Activated CD8-positive, alpha-beta memory T cell treated with anti-CD3 and anti-CD28 coated beads for 1 hour (primary cell): Measurements from ENCODE around the gene GRAMD4.

ENCODE experiments used
- DNase-seq, 2 donors: peaks; one replicate each; pipeline ENCODE4 v3.0.0-alpha.2; 2020; ENCODE audit warnings: low read depth in 1 of 2; ENCODE audit errors: extremely low read depth in 1 of 2

GRAMD4 gene

GRCh38 chr22:46666577-46667244 lies 46.5 kb downstream of the GRAMD4 start:
- DNase-seq = no peak

- no peak for DNase-seq
These were observed 47.0 kb downstream of the GRAMD4 start for GRCh38 chr22:46667245-46667623.

DNA sequence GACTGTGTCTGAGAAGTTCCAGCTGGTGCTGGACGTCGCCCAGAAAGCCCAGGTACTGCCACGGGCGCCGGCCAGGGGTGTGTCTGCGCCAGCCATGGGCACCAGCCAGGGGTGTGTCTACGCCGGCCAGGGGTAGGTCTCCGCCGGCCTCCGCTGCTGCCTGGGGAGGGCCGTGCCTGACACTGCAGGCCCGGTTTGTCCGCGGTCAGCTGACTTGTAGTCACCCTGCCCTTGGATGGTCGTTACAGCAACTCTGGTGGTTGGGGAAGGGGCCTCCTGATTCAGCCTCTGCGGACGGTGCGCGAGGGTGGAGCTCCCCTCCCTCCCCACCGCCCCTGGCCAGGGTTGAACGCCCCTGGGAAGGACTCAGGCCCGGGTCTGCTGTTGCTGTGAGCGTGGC lies 47.9 kb downstream of the GRAMD4 start:
- DNase-seq = no peak

GRCh38 chr22:46669201-46669600 lies 49.0 kb downstream of the GRAMD4 start:
- DNase-seq = no peak

GRCh38 chr22:46671824-46672432 lies 51.7 kb downstream of the GRAMD4 start:
- DNase-seq = no peak

DNA sequence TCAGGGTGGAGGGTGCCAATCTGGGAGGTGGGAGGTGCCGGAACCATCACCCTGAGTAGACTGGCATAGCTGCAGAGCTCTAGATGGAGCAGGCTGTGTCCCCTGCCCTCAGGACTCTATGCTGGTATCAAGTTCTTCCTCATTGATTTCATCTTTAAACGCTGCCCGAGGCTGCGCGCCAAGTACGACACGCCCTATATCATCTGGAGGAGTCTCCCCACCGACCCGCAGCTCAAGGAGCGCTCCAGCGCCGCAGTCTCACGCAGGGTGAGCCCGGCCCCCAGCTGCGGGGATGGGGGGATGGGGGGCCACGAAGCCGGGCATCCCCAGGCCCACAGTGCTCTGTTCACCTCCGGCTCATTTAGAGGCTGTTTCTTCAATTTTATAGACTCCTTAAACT lies 52.5 kb downstream of the GRAMD4 start:
- no peak for DNase-seq

DNA sequence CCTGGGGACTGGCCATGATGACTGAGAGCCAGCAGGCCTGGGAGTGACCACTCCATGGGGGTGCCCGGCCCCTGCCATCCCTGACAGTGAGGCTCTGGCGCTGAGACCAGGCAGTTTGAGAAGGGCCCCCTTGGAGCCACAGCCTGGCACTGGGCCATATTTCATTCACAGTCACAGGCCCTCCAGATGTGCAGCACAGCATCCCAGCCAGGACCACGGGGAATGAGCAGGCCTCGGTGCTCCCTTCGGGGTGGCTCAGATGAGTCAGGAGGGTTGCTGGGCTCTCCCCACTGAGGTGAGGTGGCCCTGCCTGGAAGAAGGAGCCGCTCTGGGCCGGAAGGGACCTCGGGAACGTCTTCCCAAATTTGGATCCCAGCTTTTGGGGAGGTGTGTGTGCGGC lies 53.0 kb downstream of the GRAMD4 start:
- no peak for DNase-seq

DNA sequence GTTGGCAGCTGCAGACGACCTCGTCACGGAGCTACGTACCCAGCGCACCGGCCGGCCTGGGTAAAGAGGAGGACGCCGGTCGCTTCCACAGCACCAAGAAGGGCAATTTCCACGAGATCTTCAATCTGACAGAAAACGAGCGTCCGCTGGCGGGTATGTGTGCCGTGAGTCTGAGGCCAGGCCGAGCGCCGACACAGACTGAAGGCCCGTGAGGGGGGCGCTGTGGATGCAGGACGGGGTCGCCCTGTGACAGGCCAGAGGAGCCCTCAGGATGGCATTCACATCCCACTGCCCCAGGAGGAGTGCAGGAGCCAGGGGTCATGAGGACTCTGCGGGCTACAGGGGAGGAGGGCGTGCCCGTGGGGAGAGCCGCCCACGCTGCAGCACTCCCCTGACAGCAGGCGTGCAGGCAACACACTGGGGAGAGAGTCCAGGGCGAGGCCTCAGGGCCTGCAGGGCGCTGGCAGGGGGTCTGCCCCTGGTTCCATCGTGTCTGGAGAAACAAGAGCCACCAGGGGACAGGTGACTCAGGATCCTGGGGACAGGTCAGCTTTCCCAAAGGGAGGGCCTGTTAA lies 53.6 kb downstream of the GRAMD4 start:
- no peak for DNase-seq

DNA sequence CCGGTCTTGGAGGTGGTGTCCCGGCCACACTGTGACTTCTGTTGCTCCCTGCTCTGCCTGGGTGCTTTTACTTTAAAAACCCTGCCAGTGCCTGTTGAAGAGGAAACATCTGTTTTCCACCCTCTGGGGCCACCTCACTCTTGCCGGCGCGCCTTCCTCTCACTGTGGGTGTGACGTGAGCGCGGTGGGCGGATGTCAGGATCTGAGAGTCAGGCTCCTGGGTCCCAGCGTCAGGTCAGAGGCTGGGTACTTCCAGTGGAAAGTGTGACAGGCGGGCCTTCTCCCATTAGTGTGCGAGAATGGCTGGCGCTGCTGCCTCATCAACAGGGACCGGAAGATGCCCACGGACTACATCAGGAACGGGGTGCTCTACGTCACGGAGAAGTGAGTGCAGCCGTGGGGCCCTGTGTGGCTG lies 54.2 kb downstream of the GRAMD4 start:
- peak; percentile 84 to 94 for DNase-seq

DNA sequence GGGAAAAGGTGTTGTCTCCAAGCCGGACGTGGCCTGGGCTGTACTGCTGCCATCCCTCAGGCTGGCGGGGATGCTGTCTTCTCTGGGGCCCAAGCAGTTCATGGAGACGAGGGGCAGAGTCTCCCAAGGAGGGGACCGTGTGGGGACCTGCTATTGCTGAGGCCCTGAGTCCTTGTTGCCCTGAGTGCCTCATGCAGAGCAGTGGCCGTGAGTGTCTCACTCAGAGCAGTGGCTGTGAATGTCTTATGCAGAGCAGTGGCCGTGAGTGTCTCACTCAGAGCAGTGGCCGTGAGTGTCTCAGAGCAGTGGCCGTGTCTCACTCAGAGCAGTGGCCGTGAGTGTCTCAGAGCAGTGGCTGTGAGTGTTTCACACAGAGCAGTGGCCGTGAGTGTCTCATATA lies 54.7 kb downstream of the GRAMD4 start:
- no peak for DNase-seq

- DNase-seq = no peak
These were observed 55.3 kb downstream of the GRAMD4 start for GRCh38 chr22:46675479-46675878.

GRCh38 chr22:46675938-46676337 lies 55.8 kb downstream of the GRAMD4 start:
- no peak for DNase-seq

DNA sequence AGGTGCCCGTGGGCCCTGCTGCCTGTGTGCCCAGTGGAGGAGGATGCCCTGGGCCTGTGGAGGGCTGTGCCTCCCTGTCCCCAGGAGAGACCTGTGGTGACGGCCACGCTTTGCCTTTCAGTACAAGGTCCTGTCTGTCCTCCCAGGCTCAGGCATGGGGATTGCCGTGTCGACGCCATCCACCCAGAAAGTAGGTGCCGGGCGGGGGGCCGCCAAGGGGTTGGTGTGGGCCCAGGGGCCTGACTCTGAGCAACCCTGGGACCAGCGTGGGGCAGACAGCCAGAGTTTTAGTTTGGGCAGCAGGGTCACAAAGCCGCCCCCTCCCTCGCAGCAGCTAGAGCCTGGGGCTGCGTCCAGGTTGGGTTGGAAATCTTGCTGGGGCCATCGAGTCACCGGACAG lies 56.3 kb downstream of the GRAMD4 start:
- DNase-seq = no peak

DNA sequence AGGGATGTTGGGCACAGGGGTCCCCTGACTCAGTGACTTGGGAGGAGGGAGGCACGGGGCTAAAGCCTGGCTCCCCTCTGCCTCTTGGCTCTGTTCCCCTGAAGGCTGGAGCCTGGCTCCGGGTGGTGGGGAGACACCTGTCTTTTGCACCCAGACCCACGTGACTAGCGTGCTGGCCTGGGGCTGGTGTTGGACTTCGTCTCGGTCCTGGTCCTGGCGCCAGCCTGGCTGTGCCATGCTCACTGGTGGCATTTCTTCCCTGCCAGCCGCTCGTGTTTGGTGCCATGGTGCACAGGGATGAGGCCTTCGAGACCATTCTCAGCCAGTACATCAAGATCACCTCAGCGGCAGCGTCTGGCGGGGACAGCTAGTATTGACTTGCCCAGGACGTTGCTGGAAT lies 56.7 kb downstream of the GRAMD4 start:
- DNase-seq = no peak

- no peak for DNase-seq
These were observed 57.3 kb downstream of the GRAMD4 start for GRCh38 chr22:46677323-46678002.

- DNase-seq = no peak
These were observed 57.9 kb downstream of the GRAMD4 start for GRCh38 chr22:46678003-46678657.

GRCh38 chr22:46678785-46679700 lies 58.9 kb downstream of the GRAMD4 start:
- no peak for DNase-seq

GRCh38 chr22:46679706-46680269 lies 59.6 kb downstream of the GRAMD4 start:
- DNase-seq = no peak

DNA sequence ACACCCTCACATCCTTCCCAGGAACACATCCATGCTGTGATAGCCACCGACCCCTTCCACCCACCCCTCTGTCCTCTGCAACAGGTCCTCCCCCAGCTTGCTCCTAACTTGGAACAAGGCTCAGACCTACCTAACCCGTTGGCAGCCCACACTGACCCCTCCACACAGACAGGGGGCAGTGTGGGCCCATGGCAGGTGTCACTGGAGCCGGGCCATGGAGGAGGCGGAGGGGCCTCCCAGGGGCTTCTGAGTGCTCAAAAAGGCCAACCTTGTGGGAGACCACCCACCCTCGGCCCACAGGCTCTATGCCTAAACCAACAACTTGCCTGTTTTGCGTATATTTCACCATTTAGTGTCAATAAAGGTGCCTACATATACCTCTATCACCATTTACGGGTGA lies 60.8 kb downstream of the GRAMD4 start:
- DNase-seq = no peak
